ENCODE data around the gene PVALB. TPM values are rescaled to one million over a fixed set of nuclear protein-coding genes. Genes with fewer than 3 reads are reported as not detected.

The PVALB gene
- total RNA-seq, 1 donor from 2014 or later: not detected

DNA sequence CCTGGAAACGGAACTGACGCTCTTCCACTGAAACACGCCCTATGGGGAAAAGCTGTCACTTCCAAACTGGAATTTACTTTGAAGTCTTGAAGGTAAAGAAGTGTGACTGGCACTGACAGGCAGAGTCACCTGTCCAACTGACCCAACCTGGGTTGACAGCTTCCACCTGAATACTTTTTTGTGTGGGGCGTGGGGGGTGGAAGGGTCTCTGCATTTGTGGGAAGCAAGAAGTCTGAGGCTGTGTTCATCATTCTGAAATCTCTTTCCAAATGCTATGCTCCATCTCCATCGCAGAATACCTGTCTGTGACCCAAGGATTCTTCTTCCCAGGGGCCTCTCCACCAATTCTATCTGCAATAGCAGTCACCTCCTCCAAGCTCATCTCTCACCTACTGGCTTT lies 48.7 kb downstream of the PVALB start:
- H3K4me1 Mint-ChIP-seq (ENCODE audit: low read depth): no peaks in the 10 kb centered on the region
- H3K27me3 Mint-ChIP-seq (ENCODE audit: low read depth): no peaks in the 10 kb centered on the region
- H3K9me3 Mint-ChIP-seq (ENCODE audit: low read depth): no peaks in the 10 kb centered on the region
- TF ChIP-seq, protein P1, sequence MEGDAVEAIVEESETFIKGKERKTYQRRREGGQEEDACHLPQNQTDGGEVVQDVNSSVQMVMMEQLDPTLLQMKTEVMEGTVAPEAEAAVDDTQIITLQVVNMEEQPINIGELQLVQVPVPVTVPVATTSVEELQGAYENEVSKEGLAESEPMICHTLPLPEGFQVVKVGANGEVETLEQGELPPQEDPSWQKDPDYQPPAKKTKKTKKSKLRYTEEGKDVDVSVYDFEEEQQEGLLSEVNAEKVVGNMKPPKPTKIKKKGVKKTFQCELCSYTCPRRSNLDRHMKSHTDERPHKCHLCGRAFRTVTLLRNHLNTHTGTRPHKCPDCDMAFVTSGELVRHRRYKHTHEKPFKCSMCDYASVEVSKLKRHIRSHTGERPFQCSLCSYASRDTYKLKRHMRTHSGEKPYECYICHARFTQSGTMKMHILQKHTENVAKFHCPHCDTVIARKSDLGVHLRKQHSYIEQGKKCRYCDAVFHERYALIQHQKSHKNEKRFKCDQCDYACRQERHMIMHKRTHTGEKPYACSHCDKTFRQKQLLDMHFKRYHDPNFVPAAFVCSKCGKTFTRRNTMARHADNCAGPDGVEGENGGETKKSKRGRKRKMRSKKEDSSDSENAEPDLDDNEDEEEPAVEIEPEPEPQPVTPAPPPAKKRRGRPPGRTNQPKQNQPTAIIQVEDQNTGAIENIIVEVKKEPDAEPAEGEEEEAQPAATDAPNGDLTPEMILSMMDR (IDR thresholded peaks at IDR 0.05): no peak
- no peak overlapping the region for H3K4me3 Mint-ChIP-seq (ENCODE audit: unreplicated experiment)
- H3K27ac Mint-ChIP-seq (ENCODE audit: unreplicated experiment): no peak overlapping the region
- DNase-seq (ENCODE audit: low spot score): peak; percentile 19
- H3K36me3 Mint-ChIP-seq (ENCODE audit: low read depth): peaks cover 5% of the 10 kb centered on the region

DNA sequence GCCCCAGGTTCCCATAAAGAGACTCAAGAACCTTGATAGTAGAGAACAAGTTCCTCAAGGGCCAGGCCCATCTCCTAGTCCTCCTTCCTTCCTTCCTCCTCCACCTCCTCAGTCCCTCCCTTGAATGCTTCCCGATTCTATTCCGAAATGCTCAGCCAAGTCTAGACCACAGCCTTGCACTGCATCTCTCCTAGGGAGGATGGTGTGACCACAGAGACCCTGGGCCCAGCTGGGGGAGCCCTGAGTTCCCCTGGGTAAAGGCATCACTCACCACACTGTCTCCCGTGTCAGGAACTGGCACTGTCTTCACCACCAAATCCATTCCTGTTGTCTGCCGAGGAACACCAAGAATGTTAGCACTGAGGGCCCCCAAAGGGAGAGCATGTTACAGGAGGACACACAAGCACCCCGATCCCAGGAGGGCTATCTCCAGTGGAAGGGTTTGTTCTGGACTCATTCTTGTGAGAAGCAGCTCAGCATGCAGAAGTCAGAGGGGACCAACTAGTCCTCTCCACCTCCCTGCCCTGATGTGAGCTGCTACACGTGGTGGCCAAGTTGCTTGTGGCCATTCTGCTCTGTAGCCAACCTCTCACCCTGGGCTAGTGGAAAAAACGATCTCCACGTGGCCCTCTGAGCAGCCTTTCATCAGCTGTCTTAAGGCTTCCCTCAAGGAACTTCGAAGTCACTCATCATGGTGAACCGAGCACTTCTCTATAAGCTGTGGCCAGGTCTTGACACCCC lies 49.6 kb downstream of the PVALB start:
- Mint-ChIP-seq H3K27me3 (ENCODE audit: low read depth) (no peaks in the 10 kb centered on the region), H3K9me3 (ENCODE audit: low read depth) (no peaks in the 10 kb centered on the region), H3K27ac (ENCODE audit: unreplicated experiment) (no peak overlapping the region), H3K36me3 (ENCODE audit: low read depth) (peaks cover 8% of the 10 kb centered on the region), H3K4me3 (ENCODE audit: unreplicated experiment) (no peak overlapping the region), H3K4me1 (ENCODE audit: low read depth) (peaks cover 9% of the 10 kb centered on the region)
- peak; percentile 34 for DNase-seq (ENCODE audit: low spot score)
- TF ChIP-seq, protein P1 (IDR thresholded peaks at IDR 0.05): no peak

DNA sequence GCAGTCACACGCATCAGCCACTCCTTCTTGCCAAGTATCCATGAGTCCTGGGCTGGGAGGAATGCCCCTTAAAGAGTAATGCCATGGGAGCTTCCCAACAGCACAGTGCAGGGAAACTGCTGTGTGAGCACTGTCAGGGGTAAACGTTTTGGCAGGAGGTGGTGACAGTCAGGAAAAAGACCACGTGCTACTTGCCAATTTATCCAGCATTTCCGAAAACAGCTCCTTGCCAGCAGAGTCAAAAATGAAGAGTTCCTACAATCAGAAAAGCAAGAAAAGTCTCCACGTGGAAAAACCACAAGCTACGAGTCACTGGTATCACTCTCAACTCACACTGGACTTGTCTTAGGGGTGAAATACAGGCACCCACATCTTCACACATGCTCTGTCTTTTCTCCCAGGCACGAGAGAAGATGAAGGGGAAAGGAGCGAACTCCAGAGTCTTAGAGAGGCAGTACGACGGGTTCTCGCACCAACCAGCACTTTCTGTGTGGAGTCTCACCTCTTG lies 50.8 kb downstream of the PVALB start:
- Mint-ChIP-seq H3K36me3 (ENCODE audit: low read depth) (peaks cover 8% of the 10 kb centered on the region), H3K27me3 (ENCODE audit: low read depth) (no peaks in the 10 kb centered on the region), H3K4me1 (ENCODE audit: low read depth) (peaks cover 9% of the 10 kb centered on the region), H3K27ac (ENCODE audit: unreplicated experiment) (no peak overlapping the region), H3K4me3 (ENCODE audit: unreplicated experiment) (no peak overlapping the region), H3K9me3 (ENCODE audit: low read depth) (no peaks in the 10 kb centered on the region)
- peak; percentile 5 for DNase-seq (ENCODE audit: low spot score)
- TF ChIP-seq, protein P1 (IDR thresholded peaks at IDR 0.05): no peak

DNA sequence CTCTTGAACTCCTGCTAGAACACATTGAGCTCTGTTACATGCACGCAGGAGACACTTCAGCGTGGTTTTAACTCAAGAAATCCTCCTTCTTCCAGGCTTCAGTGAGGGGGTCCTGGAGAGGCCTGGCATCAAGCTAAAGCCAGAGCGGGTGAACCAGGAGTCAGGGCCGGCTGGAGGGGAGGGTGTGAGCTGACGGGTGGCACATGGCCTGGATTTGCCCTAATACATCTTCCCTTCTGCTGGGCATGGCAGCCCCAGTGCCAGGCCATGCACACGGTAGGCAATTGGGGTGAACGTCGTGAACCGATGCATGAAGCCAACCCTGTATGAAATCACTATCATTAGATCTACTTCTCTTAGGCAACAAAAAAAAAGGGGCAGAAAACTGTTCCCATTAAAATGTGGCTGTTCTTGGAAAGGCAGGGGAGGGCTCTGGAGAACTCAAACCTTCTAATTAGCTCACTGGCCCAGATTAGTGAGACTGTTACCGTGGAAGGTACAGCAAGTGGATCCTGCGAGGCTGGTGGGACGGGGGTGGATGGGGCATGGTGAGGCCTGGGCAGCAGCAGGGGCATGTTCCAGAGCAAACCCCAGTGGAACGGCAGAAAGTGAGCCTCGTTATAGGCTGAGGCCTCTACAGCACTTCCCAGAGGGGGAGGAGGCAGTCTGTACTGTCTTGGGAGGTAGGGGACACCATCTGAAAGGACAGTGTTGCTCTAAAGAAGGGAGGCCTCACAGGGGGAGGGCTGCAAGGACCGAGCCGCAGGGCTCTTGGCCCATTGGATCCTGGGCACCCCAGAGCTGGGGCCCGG lies 51.5 kb downstream of the PVALB start:
- no peaks in the 10 kb centered on the region for H3K9me3 Mint-ChIP-seq (ENCODE audit: low read depth)
- TF ChIP-seq, protein P1 (IDR thresholded peaks at IDR 0.05): no peak
- H3K27me3 Mint-ChIP-seq (ENCODE audit: low read depth): no peaks in the 10 kb centered on the region
- peaks cover 8% of the 10 kb centered on the region for H3K36me3 Mint-ChIP-seq (ENCODE audit: low read depth)
- DNase-seq (ENCODE audit: low spot score): peak; percentile 63
- no peak overlapping the region for H3K4me3 Mint-ChIP-seq (ENCODE audit: unreplicated experiment)
- peaks cover 9% of the 10 kb centered on the region for H3K4me1 Mint-ChIP-seq (ENCODE audit: low read depth)
- no peak overlapping the region for H3K27ac Mint-ChIP-seq (ENCODE audit: unreplicated experiment)

DNA sequence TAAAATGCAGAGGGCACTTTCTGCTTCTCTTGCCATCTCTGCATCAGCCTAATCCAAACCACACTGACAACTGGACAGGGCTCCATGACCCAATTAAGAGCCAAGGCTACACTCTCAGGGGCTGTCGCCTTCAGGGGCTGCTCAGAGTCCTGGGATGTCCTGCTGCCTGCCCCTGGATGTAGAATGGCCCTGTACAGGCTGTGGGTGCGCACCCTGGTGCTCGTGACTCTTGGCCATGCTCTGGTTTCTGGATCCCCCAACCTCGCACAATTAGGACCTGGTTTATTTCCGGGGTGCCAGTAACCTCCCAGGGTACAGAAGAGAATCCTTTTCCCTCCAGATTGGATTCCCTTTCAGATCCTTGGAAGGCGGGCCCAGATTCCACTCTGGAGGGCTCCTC lies 52.2 kb downstream of the PVALB start:
- peaks cover 8% of the 10 kb centered on the region for H3K36me3 Mint-ChIP-seq (ENCODE audit: low read depth)
- TF ChIP-seq, protein P1 (IDR thresholded peaks at IDR 0.05): no peak
- DNase-seq (ENCODE audit: low spot score): peak; percentile 28
- H3K27me3 Mint-ChIP-seq (ENCODE audit: low read depth): no peaks in the 10 kb centered on the region
- H3K9me3 Mint-ChIP-seq (ENCODE audit: low read depth): no peaks in the 10 kb centered on the region
- H3K4me3 Mint-ChIP-seq (ENCODE audit: unreplicated experiment): no peak overlapping the region
- peaks cover 9% of the 10 kb centered on the region for H3K4me1 Mint-ChIP-seq (ENCODE audit: low read depth)
- no peak overlapping the region for H3K27ac Mint-ChIP-seq (ENCODE audit: unreplicated experiment)

All from chondrocyte (in vitro differentiated cells).